Neural cell (in vitro differentiated cells): Measurements from ENCODE around the gene RUSF1.

Source experiments
- EP300 ChIP-seq: fragments of 450-650 bp; conservative IDR thresholded peaks from 2 replicates; pipeline ENCODE4 v1.6.1; 2014; ENCODE audit warnings: antibody characterized with exemption, mild to moderate bottlenecking, moderate library complexity; ENCODE audit not compliant: poor library complexity, severe bottlenecking
- EZH2 ChIP-seq: fragments of 200-600, 300-800 bp; shearing (Covaris generic), sonication (generic); IDR thresholded peaks from 2 replicates; pipeline ENCODE4 v1.6.1; 2014; ENCODE audit warnings: antibody characterized with exemption, low read length, borderline replicate concordance, mild to moderate bottlenecking; ENCODE audit not compliant: insufficient read depth, poor library complexity, severe bottlenecking

- TF ChIP-seq EZH2 (no peak), EP300 (no peak)
Observed at GRCh38 chr16:31537362-31538242, 29.4 kb upstream of the RUSF1 start.
